Gastrocnemius medialis (tissue), 4 donors: Measurements from ENCODE around the gene RIPK3. TPM values are rescaled to one million over a fixed set of nuclear protein-coding genes. Genes with fewer than 3 reads are reported as not detected.
A peak's percentile ranks its signal among the peaks of the same experiment; 100 is the strongest.
"Not testable (repeated sequence)": the region's sequence is repeated elsewhere in the genome, so short reads cannot be mapped to it uniquely, and the experiment has no call there.

Experiments
- ATAC-seq, 2 donors: fragments of 150-250 bp; one replicate each; pipeline ENCODE4 v1.9.1; 2016
- DNase-seq, 2 donors: peaks; one replicate each; pipeline ENCODE4 v3.0.0-alpha.2; 2019
- H3K27ac ChIP-seq, 4 donors: fragments of 200-600 bp; sonication (generic); 1 replicate in 1 of 4; 2 replicates in 3 of 4; pipeline ENCODE4 v1.5.1; 2016 to 2018; ENCODE audit warnings: mild to moderate bottlenecking in 2 of 4, moderate library complexity in 1 of 4
- H3K27me3 ChIP-seq, 3 donors: fragments of 200-600 bp; sonication (generic) in 2 of 3; 1 replicate in 1 of 3; 2 replicates in 2 of 3; pipeline versions ENCODE4 v1.5.1 to v1.6.0; 2016 to 2019; ENCODE audit warnings: mild to moderate bottlenecking in 1 of 3, moderate library complexity in 1 of 3
- H3K36me3 ChIP-seq, 2 donors: fragments of 200-600 bp; sonication (generic) in 1 of 2; one replicate each; pipeline ENCODE4 v1.5.1; 2017 to 2018
- H3K4me1 ChIP-seq, 2 donors: fragments of 200-600 bp; sonication (generic) in 1 of 2; one replicate each; pipeline ENCODE4 v1.5.1; 2016 to 2017; ENCODE audit warnings: mild to moderate bottlenecking in 2 of 2
- H3K4me3 ChIP-seq, 4 donors: fragments of 200-600 bp; sonication (generic) in 3 of 4; 1 replicate in 1 of 4; 2 replicates in 3 of 4; pipeline ENCODE4 v1.5.1; 2016 to 2019; ENCODE audit warnings: mild to moderate bottlenecking in 2 of 4
- H3K9me3 ChIP-seq, 3 donors: fragments of 200-600 bp; sonication (generic) in 2 of 3; 1 replicate in 1 of 3; 2 replicates in 2 of 3; pipeline ENCODE4 v1.5.1; 2016 to 2019
- CTCF ChIP-seq, 5 experiments: fragments of 450-650 bp in 3 of 5; fragments of 200-600 bp in 2 of 5; sonication (generic) in 2 of 5; IDR thresholded peaks in 4 of 5; conservative IDR thresholded peaks in 1 of 5; 1 replicate in 4 of 5; 2 replicates in 1 of 5; pipeline ENCODE4 v1.5.1; 2016 to 2019; ENCODE audit warnings: antibody characterized with exemption in 5 of 5, mild to moderate bottlenecking in 3 of 5, moderate library complexity in 3 of 5
- POLR2A ChIP-seq, 2 donors: fragments of 450-650 bp; IDR thresholded peaks; one replicate each; pipeline ENCODE4 v1.6.1; 2017; ENCODE audit warnings: antibody characterized with exemption in 2 of 2, mild to moderate bottlenecking in 2 of 2, moderate library complexity in 2 of 2
- in situ Hi-C, 4 donors: fragments of 200-750 bp; cut with MboI; loops; one replicate each; pipeline versions ENCODE4 v1.15.0 to v1.8.0; 2017; ENCODE audit warnings: low sequenced_read_pairs in 4 of 4
- intact Hi-C: fragments of 100-400 bp; cut with DNase I; formaldehyde crosslinking; loops from one replicate; pipeline ENCODE4 v1.15.1; 2023; ENCODE audit warnings: low total_unique reads
- total RNA-seq, 4 donors: library from RNA; depleted of rRNA; stranded (reverse); fragments of >200 nt; gene quantifications; one replicate each; pipeline versions ENCODE4 v1.1.0 to v1.2.3, GENCODE V29; 2016

The RIPK3 gene
- total RNA-seq, 4 donors from 2014 or later = 0.66 to 1.6 (median 0.97) TPM

GRCh38 chr14:24329073-24329663, 10.6 kb downstream of the RIPK3 start:
- H3K27ac ChIP-seq = no peak overlapping the region
- no peak for ATAC-seq
- H3K36me3 ChIP-seq = no peaks in the 10 kb centered on the region

GRCh38 chr14:24327914-24328313, 11.9 kb downstream of the RIPK3 start:
- H3K9me3 ChIP-seq, H3K27ac ChIP-seq, intact Hi-C loops, H3K4me3 ChIP-seq, H3K36me3 ChIP-seq, H3K27me3 ChIP-seq, ATAC-seq, in situ Hi-C loops: not testable (repeated sequence)
- H3K4me1 ChIP-seq = peaks cover 9 to 10% of the 10 kb centered on the region in 2 donors
- peak in 1 of 2 donors; percentile 46 for DNase-seq
- peak; percentile 25 to 65 (median 57) for TF ChIP-seq CTCF (IDR thresholded peaks at IDR 0.05 in 4 of 5, conservative IDR thresholded peaks at IDR 0.05 in 1 of 5)

More at GRCh38 chr14:24329073-24329663, 10.6 kb downstream of the RIPK3 start:
- H3K9me3 ChIP-seq = no peaks in the 10 kb centered on the region
- H3K4me3 ChIP-seq = no peak overlapping the region
- peaks cover 10 to 17% (median 17%) of the 10 kb centered on the region in 3 donors for H3K27me3 ChIP-seq
- in situ Hi-C loops = no loop called here
- peaks cover 9 to 20% of the 10 kb centered on the region in 2 donors for H3K4me1 ChIP-seq
- TF ChIP-seq CTCF (IDR thresholded peaks at IDR 0.05 in 4 of 5, conservative IDR thresholded peaks at IDR 0.05 in 1 of 5) (no peak), POLR2A (IDR thresholded peaks at IDR 0.05) (no peak)
- no peak for DNase-seq
- intact Hi-C loops = no loop called here

DNA sequence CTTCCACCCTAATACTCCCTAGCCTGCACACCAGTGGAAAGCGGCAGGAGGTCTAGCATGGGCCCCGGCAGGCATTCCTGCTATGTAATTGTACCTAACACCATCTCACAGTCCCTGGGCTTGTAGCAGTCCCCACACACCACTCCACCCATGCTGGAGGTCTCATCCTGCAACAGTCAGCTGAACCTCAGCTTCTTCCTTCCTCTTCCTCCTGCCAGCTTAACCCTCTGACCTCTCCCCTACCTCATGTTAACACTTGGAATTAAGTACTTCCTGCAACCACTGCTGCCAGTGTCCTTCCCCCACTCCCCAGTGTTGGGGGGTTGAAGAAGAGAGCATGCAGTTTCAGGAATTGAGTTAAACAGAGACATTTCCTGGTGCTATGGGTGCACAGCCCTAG, 12.5 kb downstream of the RIPK3 start:
- TF ChIP-seq POLR2A (IDR thresholded peaks at IDR 0.05) (no peak), CTCF (IDR thresholded peaks at IDR 0.05 in 4 of 5, conservative IDR thresholded peaks at IDR 0.05 in 1 of 5) (no peak)
- H3K27me3 ChIP-seq = peaks cover under 1 to 1% (median under 1%) of the 10 kb centered on the region in 3 donors
- intact Hi-C loops = no loop called here
- H3K4me1 ChIP-seq = peaks cover 3 to 4% of the 10 kb centered on the region in 2 donors
- no peak overlapping the region for H3K4me3 ChIP-seq
- no peak overlapping the region for H3K27ac ChIP-seq
- H3K9me3 ChIP-seq = no peaks in the 10 kb centered on the region
- H3K36me3 ChIP-seq = no peaks in the 10 kb centered on the region
- ATAC-seq = no peak
- in situ Hi-C loops = no loop called here
- no peak for DNase-seq

DNA sequence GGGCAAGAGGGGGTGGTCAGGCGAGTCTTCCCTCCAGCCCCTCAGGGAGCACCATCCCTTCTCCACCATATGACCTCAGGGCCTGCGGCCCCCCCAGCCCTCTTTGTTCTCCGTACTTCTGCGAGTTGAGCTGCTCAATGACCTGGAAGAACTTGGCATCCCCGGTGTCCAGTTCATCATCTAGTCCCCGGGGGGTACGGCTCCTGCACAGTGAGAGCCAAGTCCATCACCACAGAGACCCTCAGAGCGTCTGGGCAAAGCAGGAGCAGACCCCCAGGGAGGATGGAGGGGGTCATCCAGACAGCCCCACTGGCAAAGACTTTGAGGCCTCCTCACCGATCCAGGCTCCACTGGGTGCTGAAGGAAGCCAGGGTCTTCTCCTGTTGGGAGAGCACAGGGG, 13.8 kb downstream of the RIPK3 start:
- H3K4me3 ChIP-seq = no peak overlapping the region
- DNase-seq = no peak
- no peaks in the 10 kb centered on the region for H3K27me3 ChIP-seq
- no peaks in the 10 kb centered on the region for H3K9me3 ChIP-seq
- H3K27ac ChIP-seq = no peak overlapping the region
- no peak for ATAC-seq
- in situ Hi-C loops (no loop called here), intact Hi-C loops (no loop called here)
- no peaks in the 10 kb centered on the region for H3K36me3 ChIP-seq
- H3K4me1 ChIP-seq = no peaks in the 10 kb centered on the region
- TF ChIP-seq POLR2A (IDR thresholded peaks at IDR 0.05) (no peak), CTCF (IDR thresholded peaks at IDR 0.05 in 4 of 5, conservative IDR thresholded peaks at IDR 0.05 in 1 of 5) (no peak)

- intact Hi-C loops = no loop called here
- no peaks in the 10 kb centered on the region for H3K27me3 ChIP-seq
- H3K4me3 ChIP-seq = no peak overlapping the region
- H3K9me3 ChIP-seq = no peaks in the 10 kb centered on the region
- H3K4me1 ChIP-seq = no peaks in the 10 kb centered on the region
- H3K27ac ChIP-seq = no peak overlapping the region
- no peaks in the 10 kb centered on the region for H3K36me3 ChIP-seq
- no peak for TF ChIP-seq CTCF (IDR thresholded peaks at IDR 0.05 in 4 of 5, conservative IDR thresholded peaks at IDR 0.05 in 1 of 5)
- no peak for TF ChIP-seq POLR2A (IDR thresholded peaks at IDR 0.05)
- DNase-seq (no peak), ATAC-seq (no peak)
- in situ Hi-C loops = no loop called here
These were observed 14.7 kb downstream of the RIPK3 start for GRCh38 chr14:24325041-24325530.
